WTC11 (cell line): ENCODE results near the gene C17orf75. TPM values are rescaled to one million over a fixed set of nuclear protein-coding genes. Genes with fewer than 3 reads are reported as not detected.

Experiments
- ATAC-seq: fragments of 200-7000 bp; cut with Tn5 transposase; 2 replicates; pipeline ENCODE4 v1.10.0; 2021; ENCODE audit warnings: mild to moderate bottlenecking, moderate library complexity
- CTCF ChIA-PET: fragments of 300-600 bp; sonication (Branson Sonifier 250); formaldehyde crosslinking; loops from one replicate; lab custom pipeline; 2021; ENCODE audit warnings: antibody characterized with exemption; lab: Charles Lee
- POLR2A ChIA-PET: fragments of 350-600 bp; sonication (Branson Sonifier 250); formaldehyde crosslinking; loops from one replicate; lab custom pipeline; 2021; ENCODE audit warnings: antibody characterized with exemption; lab: Charles Lee
- DNase-seq: peaks from one replicate; pipeline ENCODE4 v3.0.0; 2021; ENCODE audit warnings: low spot score
- H3K27ac Mint-ChIP-seq: 2 replicates; pipeline ENCODE4 v1.8.0; 2021; ENCODE audit warnings: mixed read lengths
- H3K27me3 Mint-ChIP-seq: 2 replicates; pipeline ENCODE4 v1.8.0; 2021; ENCODE audit warnings: low read depth, mild to moderate bottlenecking, moderate library complexity, mixed read lengths
- H3K36me3 Mint-ChIP-seq: 2 replicates; pipeline ENCODE4 v1.8.0; 2021; ENCODE audit warnings: mixed read lengths
- H3K4me1 Mint-ChIP-seq: 2 replicates; pipeline ENCODE4 v1.8.0; 2022; ENCODE audit warnings: mixed read lengths
- H3K4me3 Mint-ChIP-seq: 2 replicates; pipeline ENCODE4 v1.8.0; 2021; ENCODE audit warnings: mild to moderate bottlenecking, moderate library complexity, mixed read lengths
- H3K9me3 Mint-ChIP-seq: 2 replicates; pipeline ENCODE4 v1.8.0; 2021; ENCODE audit warnings: mixed read lengths
- AFF4 ChIP-seq: sonication (generic); formaldehyde crosslinking; IDR thresholded peaks from 2 replicates; pipeline ENCODE4 v1.8.1; 2023; ENCODE audit warnings: mild to moderate bottlenecking, missing genetic modification reagents, borderline replicate concordance
- ATF3 ChIP-seq: sonication (generic); formaldehyde crosslinking; conservative IDR thresholded peaks from 2 replicates; pipeline ENCODE4 v1.8.1; 2022; ENCODE audit warnings: mild to moderate bottlenecking, missing genetic modification reagents
- CREB1 ChIP-seq: sonication (generic); formaldehyde crosslinking; IDR thresholded peaks from 2 replicates; pipeline ENCODE4 v1.8.0; 2023; ENCODE audit warnings: mild to moderate bottlenecking, missing genetic modification reagents
- ELF4 ChIP-seq: sonication (generic); formaldehyde crosslinking; IDR thresholded peaks from 2 replicates; pipeline ENCODE4 v1.8.1; 2022; ENCODE audit warnings: low read depth, mild to moderate bottlenecking, moderate library complexity, missing genetic modification reagents
- ETV6 ChIP-seq: sonication (generic); formaldehyde crosslinking; IDR thresholded peaks from 2 replicates; pipeline ENCODE4 v1.8.1; 2022; ENCODE audit warnings: mild to moderate bottlenecking, missing genetic modification reagents
- GRHL2 ChIP-seq: fragments of 250-450 bp; sonication (Bioruptor Pico); IDR thresholded peaks from 2 replicates; pipeline ENCODE4 v1.8.0; 2022; ENCODE audit warnings: mild to moderate bottlenecking, moderate library complexity; ENCODE audit not compliant: insufficient replicate concordance, severe bottlenecking
- GTF2I ChIP-seq: fragments of 250-450 bp; sonication (Bioruptor Pico); conservative IDR thresholded peaks from 2 replicates; pipeline ENCODE4 v1.4.0; 2021; ENCODE audit warnings: mild to moderate bottlenecking
- MXD4 ChIP-seq: fragments of 250-450 bp; sonication (Bioruptor Pico); IDR thresholded peaks from 2 replicates; pipeline ENCODE4 v1.8.0; 2021; ENCODE audit warnings: mild to moderate bottlenecking, moderate library complexity, borderline replicate concordance
- PRRX2 ChIP-seq: fragments of 250-450 bp; sonication (Bioruptor Pico); IDR thresholded peaks from 2 replicates; pipeline ENCODE4 v1.8.0; 2021; ENCODE audit warnings: mild to moderate bottlenecking
- SMAD4 ChIP-seq: sonication (generic); formaldehyde crosslinking; IDR thresholded peaks from 2 replicates; pipeline ENCODE4 v1.8.0; 2022; ENCODE audit warnings: mild to moderate bottlenecking, missing genetic modification reagents
- TEAD1 ChIP-seq: sonication (generic); formaldehyde crosslinking; IDR thresholded peaks from 2 replicates; pipeline ENCODE4 v1.8.0; 2022; ENCODE audit warnings: mild to moderate bottlenecking, missing genetic modification reagents
- ZBTB21 ChIP-seq: sonication (generic); formaldehyde crosslinking; IDR thresholded peaks from 2 replicates; pipeline ENCODE4 v1.8.1; 2023; ENCODE audit warnings: mild to moderate bottlenecking, missing genetic modification reagents, borderline replicate concordance
- ZNF416 ChIP-seq: fragments of 250-450 bp; sonication (Bioruptor Pico); IDR thresholded peaks from 2 replicates; pipeline ENCODE4 v1.9.0; 2021; ENCODE audit warnings: mild to moderate bottlenecking, inconsistent platforms
- total RNA-seq: library from RNA; stranded (reverse); gene quantifications from 3 replicates; pipeline ENCODE4 v1.2.3, GENCODE V29; 2021
- TF ChIP-seq, protein P1 (sequence below): sonication (generic); formaldehyde crosslinking; IDR thresholded peaks from 2 replicates; pipeline ENCODE4 v1.8.1; 2023; ENCODE audit warnings: mild to moderate bottlenecking, missing genetic modification reagents
- TF ChIP-seq, protein P2 (sequence below): sonication (generic); formaldehyde crosslinking; IDR thresholded peaks from 2 replicates; pipeline ENCODE4 v1.8.0; 2022; ENCODE audit warnings: mild to moderate bottlenecking, missing genetic modification reagents
- TF ChIP-seq, protein P3 (sequence below): sonication (generic); formaldehyde crosslinking; IDR thresholded peaks from 2 replicates; pipeline ENCODE4 v1.8.1; 2023; ENCODE audit warnings: mild to moderate bottlenecking, missing genetic modification reagents

The C17orf75 gene
- total RNA-seq, 1 experiment from 2014 or later, result 35.5 TPM

GRCh38 chr17:32335046-32335445 is 6.9 kb downstream of the C17orf75 start (continued):
- no peak for TF ChIP-seq AFF4 (CRISPR knock-in tag)
- TF ChIP-seq GTF2I (CRISPR knock-in tag), result no peak
- TF ChIP-seq ETV6 (CRISPR knock-in tag), result no peak
- TF ChIP-seq CREB1 (CRISPR knock-in tag), result no peak
- TF ChIP-seq TEAD1, result no peak

- Mint-ChIP-seq H3K27me3 (no peaks in the 10 kb centered on the region), H3K9me3 (no peaks in the 10 kb centered on the region), H3K27ac (no peak overlapping the region), H3K4me3 (no peak overlapping the region), H3K36me3 (peaks cover 45% of the 10 kb centered on the region), H3K4me1 (no peaks in the 10 kb centered on the region)
- TF ChIP-seq ELF4 (CRISPR knock-in tag), result no peak
- TF ChIP-seq ATF3 (CRISPR knock-in tag), result no peak
- TF ChIP-seq, protein P1, sequence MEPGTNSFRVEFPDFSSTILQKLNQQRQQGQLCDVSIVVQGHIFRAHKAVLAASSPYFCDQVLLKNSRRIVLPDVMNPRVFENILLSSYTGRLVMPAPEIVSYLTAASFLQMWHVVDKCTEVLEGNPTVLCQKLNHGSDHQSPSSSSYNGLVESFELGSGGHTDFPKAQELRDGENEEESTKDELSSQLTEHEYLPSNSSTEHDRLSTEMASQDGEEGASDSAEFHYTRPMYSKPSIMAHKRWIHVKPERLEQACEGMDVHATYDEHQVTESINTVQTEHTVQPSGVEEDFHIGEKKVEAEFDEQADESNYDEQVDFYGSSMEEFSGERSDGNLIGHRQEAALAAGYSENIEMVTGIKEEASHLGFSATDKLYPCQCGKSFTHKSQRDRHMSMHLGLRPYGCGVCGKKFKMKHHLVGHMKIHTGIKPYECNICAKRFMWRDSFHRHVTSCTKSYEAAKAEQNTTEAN (CRISPR knock-in tag), result no peak
- TF ChIP-seq SMAD4, result no peak
- TF ChIP-seq ZNF416 (CRISPR knock-in tag), result no peak
- TF ChIP-seq ZBTB21, result no peak
- TF ChIP-seq GRHL2 (CRISPR knock-in tag), result no peak
- TF ChIP-seq, protein P2, sequence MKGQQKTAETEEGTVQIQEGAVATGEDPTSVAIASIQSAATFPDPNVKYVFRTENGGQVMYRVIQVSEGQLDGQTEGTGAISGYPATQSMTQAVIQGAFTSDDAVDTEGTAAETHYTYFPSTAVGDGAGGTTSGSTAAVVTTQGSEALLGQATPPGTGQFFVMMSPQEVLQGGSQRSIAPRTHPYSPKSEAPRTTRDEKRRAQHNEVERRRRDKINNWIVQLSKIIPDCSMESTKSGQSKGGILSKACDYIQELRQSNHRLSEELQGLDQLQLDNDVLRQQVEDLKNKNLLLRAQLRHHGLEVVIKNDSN (CRISPR knock-in tag), result no peak
- no peak for TF ChIP-seq PRRX2 (CRISPR knock-in tag)
- TF ChIP-seq, protein P3, sequence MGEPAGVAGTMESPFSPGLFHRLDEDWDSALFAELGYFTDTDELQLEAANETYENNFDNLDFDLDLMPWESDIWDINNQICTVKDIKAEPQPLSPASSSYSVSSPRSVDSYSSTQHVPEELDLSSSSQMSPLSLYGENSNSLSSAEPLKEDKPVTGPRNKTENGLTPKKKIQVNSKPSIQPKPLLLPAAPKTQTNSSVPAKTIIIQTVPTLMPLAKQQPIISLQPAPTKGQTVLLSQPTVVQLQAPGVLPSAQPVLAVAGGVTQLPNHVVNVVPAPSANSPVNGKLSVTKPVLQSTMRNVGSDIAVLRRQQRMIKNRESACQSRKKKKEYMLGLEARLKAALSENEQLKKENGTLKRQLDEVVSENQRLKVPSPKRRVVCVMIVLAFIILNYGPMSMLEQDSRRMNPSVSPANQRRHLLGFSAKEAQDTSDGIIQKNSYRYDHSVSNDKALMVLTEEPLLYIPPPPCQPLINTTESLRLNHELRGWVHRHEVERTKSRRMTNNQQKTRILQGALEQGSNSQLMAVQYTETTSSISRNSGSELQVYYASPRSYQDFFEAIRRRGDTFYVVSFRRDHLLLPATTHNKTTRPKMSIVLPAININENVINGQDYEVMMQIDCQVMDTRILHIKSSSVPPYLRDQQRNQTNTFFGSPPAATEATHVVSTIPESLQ, result no peak
- no peak for TF ChIP-seq MXD4 (CRISPR knock-in tag)
- ChIA-PET CTCF (no interaction called here), POLR2A (no interaction called here)
- DNase-seq, result no peak
- no peak for ATAC-seq
Observed at GRCh38 chr17:32333187-32333586, 8.8 kb downstream of the C17orf75 start.
